HepG2 (cell line): ENCODE data around the gene MARS1. TPM values are rescaled to one million over a fixed set of nuclear protein-coding genes. Genes with fewer than 3 reads are reported as not detected.

Source experiments
- ATAC-seq: fragments of 200-7000 bp; cut with Tn5 transposase; 3 replicates; pipeline ENCODE4 v1.9.1; 2020; ENCODE audit warnings: mild to moderate bottlenecking, moderate library complexity
- BruUV-seq: library from RNA; stranded (reverse); fragments of 400-500 nt; replicated peaks from 2 replicates; lab custom pipeline; 2021; lab: Mats Ljungman, UMichigan
- CTCF ChIA-PET: fragments of 300-600 bp; formaldehyde crosslinking; extraction: SDS; loops from one replicate; lab custom pipeline; 2021; ENCODE audit warnings: low total read pairs, inconsistent platforms, low intra/inter-chr PET ratio; lab: Yijun Ruan, JAX
- POLR2A ChIA-PET: fragments of 350-600 bp; sonication (Branson Sonifier 250); formaldehyde crosslinking; loops from one replicate; lab custom pipeline; 2020; ENCODE audit warnings: antibody characterized with exemption, inconsistent platforms; lab: Yijun Ruan, JAX
- DNase-seq: peaks from one replicate; pipeline ENCODE4 v3.0.0-alpha.2; 2015; ENCODE audit warnings: low spot score
- FAIRE-seq: peaks from 3 replicates; lab custom pipeline; 2011; peaks lifted over from hg19 to GRCh38; lab: Jason Lieb, UNC
- H2AFZ ChIP-seq: one replicate; pipeline ENCODE4 v1.6.1; 2011; ENCODE audit warnings: low read length, inconsistent platforms
- H3K27ac ChIP-seq: fragments of 300-600 bp; 3 replicates; pipeline ENCODE4 v1.8.0; 2011; ENCODE audit warnings: mixed run types, mild to moderate bottlenecking, mixed read lengths, low read length, inconsistent platforms; ENCODE audit not compliant: insufficient read depth; ENCODE audit errors: extremely low read length
- H3K27me3 ChIP-seq, 2 experiments: fragments of 200-600 bp in 1 of 2; 2 replicates in 1 of 2; 3 replicates in 1 of 2; pipeline versions ENCODE4 v1.6.0 to v1.8.0; 2011; ENCODE audit warnings: low read length in 2 of 2, mild to moderate bottlenecking in 2 of 2, moderate library complexity in 2 of 2, inconsistent platforms in 1 of 2; ENCODE audit not compliant: insufficient read depth in 2 of 2, control insufficient read depth in 1 of 2
- H3K36me3 ChIP-seq, 2 experiments: fragments of 200-600 bp in 1 of 2; replicated peaks in 1 of 2; 2 replicates in 1 of 2; 3 replicates in 1 of 2; pipeline versions ENCODE4 v1.5.1 to v1.8.0; 2011; ENCODE audit warnings: low read length in 2 of 2, inconsistent platforms in 1 of 2; ENCODE audit not compliant: insufficient read depth in 2 of 2, control insufficient read depth in 1 of 2
- H3K4me1 ChIP-seq: 2 replicates; pipeline ENCODE4 v1.5.1; 2012; ENCODE audit warnings: low read length, inconsistent platforms; ENCODE audit not compliant: insufficient read depth
- H3K4me2 ChIP-seq: 2 replicates; pipeline ENCODE4 v1.6.0; 2011; ENCODE audit warnings: low read depth, low read length, inconsistent platforms
- H3K4me3 ChIP-seq, 3 experiments: fragments of 200-600 bp in 1 of 3; sonication (generic), shearing (Covaris generic) in 1 of 3; replicated peaks in 1 of 3; 2 replicates each; pipeline ENCODE4 v1.5.1; 2011 to 2016; ENCODE audit warnings: low read length in 3 of 3, inconsistent platforms in 2 of 3, low read depth in 2 of 3, mild to moderate bottlenecking in 2 of 3, control low read depth in 1 of 3, mixed read lengths in 1 of 3; ENCODE audit not compliant: insufficient read depth in 1 of 3
- H3K79me2 ChIP-seq: one replicate; pipeline ENCODE4 v1.6.1; 2011; ENCODE audit warnings: low read length, inconsistent platforms; ENCODE audit not compliant: insufficient read depth
- H3K9ac ChIP-seq: 2 replicates; pipeline ENCODE4 v1.6.0; 2011; ENCODE audit warnings: mild to moderate bottlenecking, low read depth, low read length, inconsistent platforms; ENCODE audit not compliant: insufficient read depth
- H3K9me3 ChIP-seq: 2 replicates; pipeline ENCODE4 v1.5.1; 2012; ENCODE audit warnings: mild to moderate bottlenecking, low read length
- H4K20me1 ChIP-seq: 2 replicates; pipeline ENCODE4 v1.6.0; 2011; ENCODE audit warnings: inconsistent platforms, mild to moderate bottlenecking, low read length, moderate library complexity; ENCODE audit not compliant: insufficient read depth
- HDAC6 ChIP-seq: fragments of 200-600 bp; sonication (generic); IDR thresholded peaks from 2 replicates; pipeline ENCODE4 v1.7.0; 2017; ENCODE audit warnings: mild to moderate bottlenecking, antibody characterized with exemption, low read length, low read depth
- HNRNPUL1 ChIP-seq: fragments of 200-400 bp; formaldehyde crosslinking; IDR thresholded peaks from 2 replicates; pipeline ENCODE4 v1.6.1; 2017; ENCODE audit warnings: low read depth, mild to moderate bottlenecking, low read length, moderate library complexity
- ISX ChIP-seq: sonication (generic); formaldehyde crosslinking; conservative IDR thresholded peaks from 2 replicates; pipeline ENCODE4 v1.5.0; 2020; ENCODE audit warnings: missing genetic modification reagents
- ZNF136 ChIP-seq: sonication (generic); formaldehyde crosslinking; IDR thresholded peaks from 2 replicates; pipeline ENCODE4 v1.8.1; 2022; ENCODE audit warnings: low read depth, mild to moderate bottlenecking, moderate library complexity, missing genetic modification reagents
- ZNF530 ChIP-seq: sonication (generic); formaldehyde crosslinking; IDR thresholded peaks from 2 replicates; pipeline ENCODE4 v1.5.0; 2020; ENCODE audit warnings: low read depth, mild to moderate bottlenecking, missing genetic modification reagents
- ZNF672 ChIP-seq: sonication (generic); formaldehyde crosslinking; IDR thresholded peaks from 2 replicates; pipeline ENCODE4 v1.8.1; 2022; ENCODE audit warnings: missing genetic modification reagents
- WGBS: methylation state at CpG from one replicate; pipeline ENCODE4 v1.1.6; 2017; ENCODE audit warnings: low lambda C conversion rate; 5-methylcytosine and 5-hydroxymethylcytosine counted together
- in situ Hi-C: cut with HindIII; loops from 2 replicates; pipeline ENCODE4 v1.10.0; 2017; ENCODE audit warnings: low pct_unique_long_range_greater_than_20kb; ENCODE audit not compliant: extremely low pct_ligation_motif_present
- intact Hi-C: fragments of 100-400 bp; cut with micrococcal nuclease; formaldehyde crosslinking; loops from one replicate; pipeline ENCODE4 v1.10.0; 2022; ENCODE audit not compliant: unreplicated experiment
- polyA plus RNA-seq, 8 experiments: library from polyadenylated mRNA; depleted of rRNA in 3 of 8; stranded (reverse) in 7 of 8; unstranded in 1 of 8; fragments of >200 nt; fragmentation: Illumina TruSeq in 4 of 8; extraction: Trizol in 4 of 8; gene quantifications; 2 replicates each; pipeline versions ENCODE4 v1.2.1 to v1.2.3, GENCODE V29; 2011 to 2016; ENCODE audit warnings: low read depth in 4 of 8, missing spikeins in 1 of 8, mixed read lengths in 1 of 8; ENCODE audit not compliant: insufficient read depth in 1 of 8
- total RNA-seq, 5 experiments: library from RNA; depleted of rRNA; stranded (reverse); fragments of >200 nt; fragmentation: Illumina TruSeq; extraction: Trizol; gene quantifications; 2 replicates each; pipeline ENCODE4 v1.2.3, GENCODE V29; 2016; ENCODE audit warnings: low read depth in 1 of 5
- TF ChIP-seq, protein P1 (sequence below): sonication (generic); formaldehyde crosslinking; IDR thresholded peaks from 2 replicates; pipeline ENCODE4 v1.4.0; 2020; ENCODE audit warnings: low read depth, missing genetic modification reagents
- TF ChIP-seq, protein P2 (sequence below): sonication (generic); formaldehyde crosslinking; IDR thresholded peaks from 2 replicates; pipeline ENCODE4 v1.5.1; 2020; ENCODE audit warnings: mild to moderate bottlenecking, missing genetic modification reagents, borderline replicate concordance
- TF ChIP-seq, protein P3 (sequence below): IDR thresholded peaks from 2 replicates; pipeline ENCODE4 v1.6.1; 2012; ENCODE audit warnings: inconsistent platforms
- TF ChIP-seq, protein P4 (sequence below): sonication (generic); formaldehyde crosslinking; IDR thresholded peaks from 2 replicates; pipeline ENCODE4 v1.4.0; 2020; ENCODE audit warnings: missing genetic modification reagents

MARS1 gene
- total and polyA plus RNA-seq, 2 of the 13 experiments (the other 11 are each of a cell fraction or from before 2014, with no cell fraction given), result 115 to 181 TPM

DNA sequence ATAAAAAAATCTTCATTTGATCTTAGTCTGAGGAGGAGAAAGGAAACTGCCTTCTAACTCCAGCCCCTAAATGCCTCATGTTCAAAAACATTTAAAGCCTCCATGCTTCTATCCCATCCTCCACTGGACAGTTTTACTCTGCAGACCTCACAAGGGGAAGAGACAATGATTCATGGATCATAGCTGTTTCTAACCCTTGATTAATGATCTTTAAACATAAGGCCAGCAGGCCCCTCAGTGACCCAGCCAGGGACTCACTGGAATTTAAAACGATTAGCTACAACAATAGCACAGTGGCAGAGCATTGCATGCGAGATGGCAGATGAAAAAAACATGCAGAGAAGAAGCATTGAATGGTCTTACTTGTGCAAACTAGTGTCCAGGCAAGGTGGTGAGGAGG is 53.1 kb downstream of the MARS1 start:
- CTCF ChIA-PET, result no interaction called here
- in situ Hi-C loops, result no loop called here
- no peak overlapping the region for H3K4me2 ChIP-seq
- H3K9me3 ChIP-seq, result no peaks in the 10 kb centered on the region
- DNase-seq, result no peak
- H4K20me1 ChIP-seq, result no peaks in the 10 kb centered on the region
- intact Hi-C loops, result no loop called here
- no peak for ATAC-seq
- BruUV-seq, result no TSS peak
- POLR2A ChIA-PET, result interaction anchor here (1.1 kb wide), 1 partner anchor 20 kb away, joined by 3 read pairs; the partner anchor contains the start of gene DDIT3
- peaks cover 14% of the 10 kb centered on the region for H3K4me1 ChIP-seq
- H3K9ac ChIP-seq, result no peak overlapping the region
- no peak overlapping the region for H3K27ac ChIP-seq
- H3K36me3 ChIP-seq, result peaks cover 2 to 12% of the 10 kb centered on the region in 2 experiments; a peak in 3 of 5 replicates
- no peaks in the 10 kb centered on the region for H3K27me3 ChIP-seq
- H3K4me3 ChIP-seq, result no peak overlapping the region
- H2AFZ ChIP-seq, result no peak overlapping the region
- FAIRE-seq, result no peak
- H3K79me2 ChIP-seq, result peaks cover 13% of the 10 kb centered on the region
- WGBS, result 67% methylated on average over 2 of the region's 2 CpGs
- TF ChIP-seq ZNF672 (CRISPR knock-in tag) (no peak), HNRNPUL1 (no peak), ZNF136 (CRISPR knock-in tag) (no peak), HDAC6 (no peak), ZNF530 (CRISPR knock-in tag) (no peak), ISX (CRISPR knock-in tag) (no peak)
- TF ChIP-seq, protein P1, sequence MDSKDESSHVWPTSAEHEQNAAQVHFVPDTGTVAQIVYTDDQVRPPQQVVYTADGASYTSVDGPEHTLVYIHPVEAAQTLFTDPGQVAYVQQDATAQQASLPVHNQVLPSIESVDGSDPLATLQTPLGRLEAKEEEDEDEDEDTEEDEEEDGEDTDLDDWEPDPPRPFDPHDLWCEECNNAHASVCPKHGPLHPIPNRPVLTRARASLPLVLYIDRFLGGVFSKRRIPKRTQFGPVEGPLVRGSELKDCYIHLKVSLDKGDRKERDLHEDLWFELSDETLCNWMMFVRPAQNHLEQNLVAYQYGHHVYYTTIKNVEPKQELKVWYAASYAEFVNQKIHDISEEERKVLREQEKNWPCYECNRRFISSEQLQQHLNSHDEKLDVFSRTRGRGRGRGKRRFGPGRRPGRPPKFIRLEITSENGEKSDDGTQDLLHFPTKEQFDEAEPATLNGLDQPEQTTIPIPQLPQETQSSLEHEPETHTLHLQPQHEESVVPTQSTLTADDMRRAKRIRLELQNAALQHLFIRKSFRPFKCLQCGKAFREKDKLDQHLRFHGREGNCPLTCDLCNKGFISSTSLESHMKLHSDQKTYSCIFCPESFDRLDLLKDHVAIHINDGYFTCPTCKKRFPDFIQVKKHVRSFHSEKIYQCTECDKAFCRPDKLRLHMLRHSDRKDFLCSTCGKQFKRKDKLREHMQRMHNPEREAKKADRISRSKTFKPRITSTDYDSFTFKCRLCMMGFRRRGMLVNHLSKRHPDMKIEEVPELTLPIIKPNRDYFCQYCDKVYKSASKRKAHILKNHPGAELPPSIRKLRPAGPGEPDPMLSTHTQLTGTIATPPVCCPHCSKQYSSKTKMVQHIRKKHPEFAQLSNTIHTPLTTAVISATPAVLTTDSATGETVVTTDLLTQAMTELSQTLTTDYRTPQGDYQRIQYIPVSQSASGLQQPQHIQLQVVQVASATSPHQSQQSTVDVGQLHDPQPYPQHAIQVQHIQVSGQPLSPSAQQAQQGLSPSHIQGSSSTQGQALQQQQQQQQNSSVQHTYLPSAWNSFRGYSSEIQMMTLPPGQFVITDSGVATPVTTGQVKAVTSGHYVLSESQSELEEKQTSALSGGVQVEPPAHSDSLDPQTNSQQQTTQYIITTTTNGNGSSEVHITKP (CRISPR knock-in tag), result no peak
- TF ChIP-seq, protein P2, sequence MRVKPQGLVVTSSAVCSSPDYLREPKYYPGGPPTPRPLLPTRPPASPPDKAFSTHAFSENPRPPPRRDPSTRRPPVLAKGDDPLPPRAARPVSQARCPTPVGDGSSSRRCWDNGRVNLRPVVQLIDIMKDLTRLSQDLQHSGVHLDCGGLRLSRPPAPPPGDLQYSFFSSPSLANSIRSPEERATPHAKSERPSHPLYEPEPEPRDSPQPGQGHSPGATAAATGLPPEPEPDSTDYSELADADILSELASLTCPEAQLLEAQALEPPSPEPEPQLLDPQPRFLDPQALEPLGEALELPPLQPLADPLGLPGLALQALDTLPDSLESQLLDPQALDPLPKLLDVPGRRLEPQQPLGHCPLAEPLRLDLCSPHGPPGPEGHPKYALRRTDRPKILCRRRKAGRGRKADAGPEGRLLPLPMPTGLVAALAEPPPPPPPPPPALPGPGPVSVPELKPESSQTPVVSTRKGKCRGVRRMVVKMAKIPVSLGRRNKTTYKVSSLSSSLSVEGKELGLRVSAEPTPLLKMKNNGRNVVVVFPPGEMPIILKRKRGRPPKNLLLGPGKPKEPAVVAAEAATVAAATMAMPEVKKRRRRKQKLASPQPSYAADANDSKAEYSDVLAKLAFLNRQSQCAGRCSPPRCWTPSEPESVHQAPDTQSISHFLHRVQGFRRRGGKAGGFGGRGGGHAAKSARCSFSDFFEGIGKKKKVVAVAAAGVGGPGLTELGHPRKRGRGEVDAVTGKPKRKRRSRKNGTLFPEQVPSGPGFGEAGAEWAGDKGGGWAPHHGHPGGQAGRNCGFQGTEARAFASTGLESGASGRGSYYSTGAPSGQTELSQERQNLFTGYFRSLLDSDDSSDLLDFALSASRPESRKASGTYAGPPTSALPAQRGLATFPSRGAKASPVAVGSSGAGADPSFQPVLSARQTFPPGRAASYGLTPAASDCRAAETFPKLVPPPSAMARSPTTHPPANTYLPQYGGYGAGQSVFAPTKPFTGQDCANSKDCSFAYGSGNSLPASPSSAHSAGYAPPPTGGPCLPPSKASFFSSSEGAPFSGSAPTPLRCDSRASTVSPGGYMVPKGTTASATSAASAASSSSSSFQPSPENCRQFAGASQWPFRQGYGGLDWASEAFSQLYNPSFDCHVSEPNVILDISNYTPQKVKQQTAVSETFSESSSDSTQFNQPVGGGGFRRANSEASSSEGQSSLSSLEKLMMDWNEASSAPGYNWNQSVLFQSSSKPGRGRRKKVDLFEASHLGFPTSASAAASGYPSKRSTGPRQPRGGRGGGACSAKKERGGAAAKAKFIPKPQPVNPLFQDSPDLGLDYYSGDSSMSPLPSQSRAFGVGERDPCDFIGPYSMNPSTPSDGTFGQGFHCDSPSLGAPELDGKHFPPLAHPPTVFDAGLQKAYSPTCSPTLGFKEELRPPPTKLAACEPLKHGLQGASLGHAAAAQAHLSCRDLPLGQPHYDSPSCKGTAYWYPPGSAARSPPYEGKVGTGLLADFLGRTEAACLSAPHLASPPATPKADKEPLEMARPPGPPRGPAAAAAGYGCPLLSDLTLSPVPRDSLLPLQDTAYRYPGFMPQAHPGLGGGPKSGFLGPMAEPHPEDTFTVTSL (CRISPR knock-in tag), result no peak
- TF ChIP-seq, protein P3, sequence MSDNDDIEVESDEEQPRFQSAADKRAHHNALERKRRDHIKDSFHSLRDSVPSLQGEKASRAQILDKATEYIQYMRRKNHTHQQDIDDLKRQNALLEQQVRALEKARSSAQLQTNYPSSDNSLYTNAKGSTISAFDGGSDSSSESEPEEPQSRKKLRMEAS, result no peak
- TF ChIP-seq, protein P4, sequence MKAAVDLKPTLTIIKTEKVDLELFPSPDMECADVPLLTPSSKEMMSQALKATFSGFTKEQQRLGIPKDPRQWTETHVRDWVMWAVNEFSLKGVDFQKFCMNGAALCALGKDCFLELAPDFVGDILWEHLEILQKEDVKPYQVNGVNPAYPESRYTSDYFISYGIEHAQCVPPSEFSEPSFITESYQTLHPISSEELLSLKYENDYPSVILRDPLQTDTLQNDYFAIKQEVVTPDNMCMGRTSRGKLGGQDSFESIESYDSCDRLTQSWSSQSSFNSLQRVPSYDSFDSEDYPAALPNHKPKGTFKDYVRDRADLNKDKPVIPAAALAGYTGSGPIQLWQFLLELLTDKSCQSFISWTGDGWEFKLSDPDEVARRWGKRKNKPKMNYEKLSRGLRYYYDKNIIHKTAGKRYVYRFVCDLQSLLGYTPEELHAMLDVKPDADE (CRISPR knock-in tag), result no peak
